ENCODE measurements around the gene CACNA2D2. TPM values are rescaled to one million over a fixed set of nuclear protein-coding genes. Genes with fewer than 3 reads are reported as not detected.

The CACNA2D2 gene
- total and polyA plus RNA-seq, 2 of the 13 experiments (the other 11 are each of a cell fraction or from before 2014, with no cell fraction given), result not detected

GRCh38 chr3:50320853-50321335 is 182.5 kb downstream of the CACNA2D2 start (continued):
- TF ChIP-seq ZNF160 (CRISPR knock-in tag; IDR thresholded peaks at IDR 0.05) (no peak), ZNF546 (CRISPR knock-in tag; conservative IDR thresholded peaks at IDR 0.05) (0 out of 2 replicates have a peak, but pooled peaks have one; percentile 56), ZBTB2 (CRISPR knock-in tag; IDR thresholded peaks at IDR 0.05; ENCODE audit: low read depth) (peak; percentile 52; the same call in 1 of the 2 replicates), ZNF501 (CRISPR knock-in tag; IDR thresholded peaks at IDR 0.05) (peak; percentile 21; the same call in 1 of the 2 replicates), ZNF234 (CRISPR knock-in tag; conservative IDR thresholded peaks at IDR 0.05) (no peak), EEA1 (CRISPR knock-in tag; IDR thresholded peaks at IDR 0.05; ENCODE audit: borderline replicate concordance) (no peak), ZKSCAN5 (CRISPR knock-in tag; IDR thresholded peaks at IDR 0.05) (no peak), ZC3H4 (CRISPR knock-in tag; IDR thresholded peaks at IDR 0.05; ENCODE audit: borderline replicate concordance) (no peak), SALL1 (CRISPR knock-in tag; IDR thresholded peaks at IDR 0.05) (0 out of 2 replicates have a peak, but pooled peaks have one; percentile 24), KDM1A (CRISPR knock-in tag; IDR thresholded peaks at IDR 0.05) (no peak), DNMT1 (CRISPR knock-in tag; IDR thresholded peaks at IDR 0.05) (no peak), SNAPC5 (CRISPR knock-in tag; IDR thresholded peaks at IDR 0.05; ENCODE audit: borderline replicate concordance) (no peak), HBP1 (CRISPR knock-in tag; IDR thresholded peaks at IDR 0.05; ENCODE audit: low read depth) (peak; percentile 55; the same call in 1 of the 2 replicates), PAXIP1 (CRISPR knock-in tag; conservative IDR thresholded peaks at IDR 0.05) (no peak), ZNF549 (CRISPR knock-in tag; IDR thresholded peaks at IDR 0.05) (no peak), ARID5B (CRISPR knock-in tag; IDR thresholded peaks at IDR 0.05) (no peak), EHMT2 (IDR thresholded peaks at IDR 0.05; ENCODE audit: borderline replicate concordance, low read depth, low read length) (no peak), FOXO4 (CRISPR knock-in tag; conservative IDR thresholded peaks at IDR 0.05) (no peak)

All from HepG2 (cell line).